Cardiac fibroblast (primary cell): Measurements from ENCODE around the gene ITIH2.
"Not testable (repeated sequence)": the region's sequence is repeated elsewhere in the genome, so short reads cannot be mapped to it uniquely, and the experiment has no call there.

Experiments
- DNase-seq, 2 donors: peaks; one replicate each; pipeline versions ENCODE4 v3.0.0 to v3.0.0-alpha.2; 2010; ENCODE audit warnings: low read depth in 2 of 2
- H3K4me3 ChIP-seq, 2 donors: replicated peaks in 1 of 2; 1 replicate in 1 of 2; 2 replicates in 1 of 2; pipeline ENCODE4 v1.5.1; 2011; ENCODE audit warnings: low read depth in 2 of 2, low read length in 2 of 2, mild to moderate bottlenecking in 2 of 2, moderate library complexity in 1 of 2
- TF ChIP-seq, protein P1 (sequence below): IDR thresholded peaks from one replicate; pipeline ENCODE4 v1.5.1; 2011; ENCODE audit warnings: low read depth, mild to moderate bottlenecking, low read length, inconsistent platforms

The ITIH2 gene

GRCh38 chr10:7768417-7768816 lies 65.3 kb downstream of the ITIH2 start:
- TF ChIP-seq, protein P1, sequence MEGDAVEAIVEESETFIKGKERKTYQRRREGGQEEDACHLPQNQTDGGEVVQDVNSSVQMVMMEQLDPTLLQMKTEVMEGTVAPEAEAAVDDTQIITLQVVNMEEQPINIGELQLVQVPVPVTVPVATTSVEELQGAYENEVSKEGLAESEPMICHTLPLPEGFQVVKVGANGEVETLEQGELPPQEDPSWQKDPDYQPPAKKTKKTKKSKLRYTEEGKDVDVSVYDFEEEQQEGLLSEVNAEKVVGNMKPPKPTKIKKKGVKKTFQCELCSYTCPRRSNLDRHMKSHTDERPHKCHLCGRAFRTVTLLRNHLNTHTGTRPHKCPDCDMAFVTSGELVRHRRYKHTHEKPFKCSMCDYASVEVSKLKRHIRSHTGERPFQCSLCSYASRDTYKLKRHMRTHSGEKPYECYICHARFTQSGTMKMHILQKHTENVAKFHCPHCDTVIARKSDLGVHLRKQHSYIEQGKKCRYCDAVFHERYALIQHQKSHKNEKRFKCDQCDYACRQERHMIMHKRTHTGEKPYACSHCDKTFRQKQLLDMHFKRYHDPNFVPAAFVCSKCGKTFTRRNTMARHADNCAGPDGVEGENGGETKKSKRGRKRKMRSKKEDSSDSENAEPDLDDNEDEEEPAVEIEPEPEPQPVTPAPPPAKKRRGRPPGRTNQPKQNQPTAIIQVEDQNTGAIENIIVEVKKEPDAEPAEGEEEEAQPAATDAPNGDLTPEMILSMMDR = no peak
- no peak for DNase-seq
- H3K4me3 ChIP-seq = no peak overlapping the region

DNA sequence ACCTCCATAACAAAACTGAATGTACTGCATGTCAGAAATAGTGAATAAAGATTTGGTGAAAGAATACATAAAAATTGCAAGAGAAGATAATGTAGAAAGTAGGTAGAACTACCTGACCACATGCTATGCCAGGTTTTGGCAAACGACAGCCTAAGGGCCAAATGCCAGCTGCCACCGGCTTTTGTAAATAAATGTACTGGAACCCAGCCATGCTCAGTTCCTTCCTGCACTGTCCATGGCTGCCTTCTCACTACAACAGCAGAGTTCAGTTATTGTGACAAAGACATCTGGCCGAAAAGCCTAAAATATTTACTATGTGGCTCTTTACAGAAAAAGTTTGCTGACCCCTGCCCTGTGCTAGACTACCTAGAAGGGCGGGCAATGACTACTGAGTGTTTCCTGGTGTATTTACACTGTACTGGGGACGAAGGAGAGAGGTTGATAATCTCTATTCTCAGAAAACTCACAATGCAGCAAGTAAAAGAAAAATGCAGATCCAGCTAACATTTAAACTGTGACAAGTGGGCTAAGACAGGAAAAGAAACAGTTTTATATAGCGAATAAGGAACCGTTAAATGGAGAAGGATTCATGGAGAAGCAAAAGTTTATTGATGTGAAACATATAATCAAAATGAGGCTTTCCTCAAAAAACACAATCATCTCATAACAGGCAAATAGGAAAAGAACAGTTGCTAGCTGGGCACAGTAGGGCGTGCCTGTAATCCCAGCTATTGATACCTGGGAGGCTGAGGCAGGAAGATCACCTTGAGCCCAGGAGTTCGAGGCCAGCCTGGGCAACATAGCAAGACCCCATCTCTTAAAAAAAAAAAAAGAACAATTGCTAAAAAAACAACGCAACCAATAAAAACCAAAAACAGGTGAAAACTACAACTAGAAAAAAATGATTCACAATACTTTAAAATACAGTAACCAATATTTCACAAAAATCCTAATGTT lies 71.0 kb downstream of the ITIH2 start:
- TF ChIP-seq, protein P1 = no peak
- DNase-seq = no peak
- no peak overlapping the region for H3K4me3 ChIP-seq

GRCh38 chr10:7776777-7777176 lies 73.7 kb downstream of the ITIH2 start:
- TF ChIP-seq, protein P1 = no peak
- no peak overlapping the region for H3K4me3 ChIP-seq
- DNase-seq = no peak

GRCh38 chr10:7782194-7782593 lies 79.1 kb downstream of the ITIH2 start:
- DNase-seq, H3K4me3 ChIP-seq: not testable (repeated sequence)

DNA sequence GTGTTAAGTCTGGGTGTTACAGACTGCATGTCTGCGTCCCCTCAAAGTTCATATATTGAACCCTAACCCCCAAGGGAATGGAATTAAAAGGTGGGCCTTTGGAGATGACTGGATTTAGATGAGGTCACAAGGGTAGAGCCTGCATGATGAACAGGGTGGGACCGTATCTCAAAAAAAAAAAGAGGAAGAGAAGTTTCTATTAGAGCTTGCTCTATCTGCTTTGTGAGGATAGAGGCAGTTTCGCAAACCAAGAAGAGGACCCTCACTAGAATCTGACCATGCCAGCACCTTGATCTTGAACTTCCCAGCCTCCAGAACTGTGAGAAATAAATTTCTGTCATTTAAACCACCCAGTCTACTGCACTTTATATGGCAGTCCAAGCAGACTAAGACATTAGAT lies 83.3 kb downstream of the ITIH2 start:
- no peak for DNase-seq
- TF ChIP-seq, protein P1 = no peak
- peak overlapping the region in 1 of 2 donors; percentile 100 for H3K4me3 ChIP-seq

GRCh38 chr10:7787150-7787856 lies 84.2 kb downstream of the ITIH2 start:
- DNase-seq = peak; percentile 12 to 35
- H3K4me3 ChIP-seq = peak overlapping the region; percentile 93 to 100
- TF ChIP-seq, protein P1 = no peak
